RWPE2 (cell line): Measurements from ENCODE around the gene COL2A1.
A peak's percentile ranks its signal among the peaks of the same experiment; 100 is the strongest.

Source experiments
- ATAC-seq: fragments of 200-7000 bp; cut with Tn5 transposase; 3 replicates; pipeline ENCODE4 v1.9.1; 2021; ENCODE audit warnings: low read depth
- DNase-seq: peaks from one replicate; pipeline ENCODE4 v3.0.0-alpha.2; 2020; ENCODE audit warnings: low spot score
- H3K27ac ChIP-seq: fragments of 450-650 bp; 2 replicates; pipeline ENCODE4 v1.5.1; 2017; ENCODE audit warnings: mild to moderate bottlenecking; ENCODE audit not compliant: poor library complexity, severe bottlenecking
- H3K27me3 ChIP-seq: fragments of 250-450 bp; sonication (Bioruptor Pico); 2 replicates; pipeline ENCODE4 v1.5.1; 2021; ENCODE audit warnings: mild to moderate bottlenecking, moderate library complexity; ENCODE audit not compliant: insufficient read depth, poor library complexity, severe bottlenecking
- H3K36me3 ChIP-seq: fragments of 250-450 bp; sonication (Bioruptor Pico); 2 replicates; pipeline ENCODE4 v1.5.1; 2020; ENCODE audit warnings: low read depth, mild to moderate bottlenecking, moderate library complexity
- H3K4me1 ChIP-seq: fragments of 250-450 bp; sonication (Bioruptor Pico); 2 replicates; pipeline ENCODE4 v1.5.1; 2021; ENCODE audit warnings: mild to moderate bottlenecking, moderate library complexity; ENCODE audit not compliant: insufficient read depth, poor library complexity, severe bottlenecking
- H3K4me3 ChIP-seq: fragments of 250-450 bp; sonication (Bioruptor Pico); 2 replicates; pipeline ENCODE4 v1.5.1; 2021; ENCODE audit warnings: mild to moderate bottlenecking, moderate library complexity; ENCODE audit not compliant: severe bottlenecking
- H3K9me3 ChIP-seq: fragments of 250-450 bp; sonication (Bioruptor Pico); 2 replicates; pipeline ENCODE4 v1.5.1; 2021; ENCODE audit warnings: mild to moderate bottlenecking, moderate library complexity; ENCODE audit not compliant: severe bottlenecking
- CTCF ChIP-seq: fragments of 450-650 bp; IDR thresholded peaks from one replicate; pipeline ENCODE4 v1.5.1; 2017; ENCODE audit warnings: mild to moderate bottlenecking, moderate library complexity; ENCODE audit not compliant: poor library complexity, severe bottlenecking

Gene COL2A1

DNA sequence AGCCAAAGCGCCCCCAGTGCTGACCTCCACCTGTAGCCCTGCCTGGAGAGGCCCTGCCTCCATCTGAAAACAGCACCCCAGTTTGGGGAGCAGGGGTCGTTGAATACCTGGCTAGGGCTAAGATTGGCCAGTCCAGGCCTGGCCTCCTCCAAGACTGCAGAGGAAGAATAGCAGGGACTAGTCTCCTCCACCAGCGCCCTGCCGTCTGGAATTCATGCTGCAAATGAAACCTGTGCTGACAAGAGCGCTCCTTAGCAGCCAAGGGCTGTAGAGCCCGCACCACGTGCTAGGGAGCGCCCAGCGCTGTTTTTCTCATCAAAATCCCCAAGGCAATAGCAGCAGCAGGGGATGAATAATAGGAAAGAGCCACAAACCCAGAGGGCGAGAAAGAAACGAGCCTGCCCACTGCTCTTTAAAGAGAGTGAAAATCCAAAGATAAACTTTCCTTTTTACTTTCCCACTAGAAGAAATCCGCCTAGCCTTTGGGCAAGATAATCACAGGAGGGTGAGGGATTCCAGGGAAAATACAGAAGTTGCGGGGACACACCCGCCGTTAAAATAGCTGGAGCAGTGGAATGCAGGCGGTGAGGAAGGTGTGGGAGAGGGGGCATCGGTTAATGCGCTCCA, 3.3 kb downstream of the COL2A1 start:
- DNase-seq (no peak), ATAC-seq (peak; percentile 80)
- peak overlapping the region; percentile 37 for H3K27ac ChIP-seq
- peak overlapping the region; percentile 32 for H3K4me3 ChIP-seq
- H3K9me3 ChIP-seq, result no peaks in the 10 kb centered on the region
- TF ChIP-seq CTCF, result no peak
- peaks cover 5% of the 10 kb centered on the region for H3K4me1 ChIP-seq
- H3K36me3 ChIP-seq, result no peaks in the 10 kb centered on the region
- H3K27me3 ChIP-seq, result peaks cover 45% of the 10 kb centered on the region

- no peak for TF ChIP-seq CTCF
- H3K36me3 ChIP-seq, result no peaks in the 10 kb centered on the region
- peaks cover 33% of the 10 kb centered on the region for H3K27me3 ChIP-seq
- H3K4me1 ChIP-seq, result peaks cover 5% of the 10 kb centered on the region
- H3K27ac ChIP-seq, result no peak overlapping the region
- no peak overlapping the region for H3K4me3 ChIP-seq
- DNase-seq (no peak), ATAC-seq (no peak)
- H3K9me3 ChIP-seq, result no peaks in the 10 kb centered on the region
Measured at GRCh38 chr12:47999816-48000215, 4.5 kb downstream of the COL2A1 start.

- no peaks in the 10 kb centered on the region for H3K4me1 ChIP-seq
- peaks cover 8% of the 10 kb centered on the region for H3K27me3 ChIP-seq
- H3K36me3 ChIP-seq, result no peaks in the 10 kb centered on the region
- H3K4me3 ChIP-seq, result no peak overlapping the region
- no peak for TF ChIP-seq CTCF
- ATAC-seq (no peak), DNase-seq (no peak)
- H3K9me3 ChIP-seq, result no peaks in the 10 kb centered on the region
- H3K27ac ChIP-seq, result no peak overlapping the region
Measured at GRCh38 chr12:47997321-47997720, 7.0 kb downstream of the COL2A1 start.

- H3K4me1 ChIP-seq, result no peaks in the 10 kb centered on the region
- no peaks in the 10 kb centered on the region for H3K27me3 ChIP-seq
- no peaks in the 10 kb centered on the region for H3K36me3 ChIP-seq
- H3K9me3 ChIP-seq, result no peaks in the 10 kb centered on the region
- ATAC-seq (no peak), DNase-seq (no peak)
- TF ChIP-seq CTCF, result no peak
- no peak overlapping the region for H3K27ac ChIP-seq
- H3K4me3 ChIP-seq, result no peak overlapping the region
Measured at GRCh38 chr12:47995981-47996401, 8.3 kb downstream of the COL2A1 start.

DNA sequence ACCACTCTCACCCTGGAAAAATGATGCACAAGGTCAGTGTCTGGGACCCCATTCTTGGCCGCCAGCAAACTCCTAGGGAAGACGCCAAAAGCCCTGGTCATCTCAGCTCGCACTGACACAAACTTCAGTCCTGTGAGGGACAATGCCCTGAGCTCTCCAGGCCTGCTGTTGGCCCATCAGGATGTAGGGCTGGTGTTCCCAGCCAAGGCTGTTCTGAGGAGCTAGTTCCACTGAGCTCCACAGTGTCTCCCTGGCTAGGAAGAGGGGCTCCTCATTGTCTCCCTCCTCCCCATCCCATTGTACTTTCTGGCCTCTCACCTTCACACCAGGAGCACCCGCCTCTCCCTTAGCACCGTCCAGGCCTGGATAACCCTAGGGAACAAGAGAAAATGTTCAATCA, 10.8 kb downstream of the COL2A1 start:
- Histone ChIP-seq H3K4me1 (no peaks in the 10 kb centered on the region), H3K36me3 (no peaks in the 10 kb centered on the region), H3K9me3 (no peaks in the 10 kb centered on the region), H3K27ac (no peak overlapping the region), H3K27me3 (no peaks in the 10 kb centered on the region), H3K4me3 (no peak overlapping the region)
- DNase-seq (no peak), ATAC-seq (no peak)
- TF ChIP-seq CTCF, result no peak
